HepG2 (cell line): ENCODE results near the gene AADACL2. TPM values are rescaled to one million over a fixed set of nuclear protein-coding genes. Genes with fewer than 3 reads are reported as not detected.

Experiments used
- ATAC-seq: fragments of 200-7000 bp; cut with Tn5 transposase; 3 replicates; pipeline ENCODE4 v1.9.1; 2020; ENCODE audit warnings: mild to moderate bottlenecking, moderate library complexity
- BruUV-seq: library from RNA; stranded (reverse); fragments of 400-500 nt; replicated peaks from 2 replicates; lab custom pipeline; 2021; lab: Mats Ljungman, UMichigan
- CTCF ChIA-PET: fragments of 300-600 bp; formaldehyde crosslinking; extraction: SDS; loops from one replicate; lab custom pipeline; 2021; ENCODE audit warnings: low total read pairs, inconsistent platforms, low intra/inter-chr PET ratio; lab: Yijun Ruan, JAX
- POLR2A ChIA-PET: fragments of 350-600 bp; sonication (Branson Sonifier 250); formaldehyde crosslinking; loops from one replicate; lab custom pipeline; 2020; ENCODE audit warnings: antibody characterized with exemption, inconsistent platforms; lab: Yijun Ruan, JAX
- DNase-seq: peaks from one replicate; pipeline ENCODE4 v3.0.0-alpha.2; 2015; ENCODE audit warnings: low spot score
- FAIRE-seq: peaks from 3 replicates; lab custom pipeline; 2011; peaks lifted over from hg19 to GRCh38; lab: Jason Lieb, UNC
- H2AFZ ChIP-seq: one replicate; pipeline ENCODE4 v1.6.1; 2011; ENCODE audit warnings: low read length, inconsistent platforms
- H3K27ac ChIP-seq: fragments of 300-600 bp; 3 replicates; pipeline ENCODE4 v1.8.0; 2011; ENCODE audit warnings: mixed run types, mild to moderate bottlenecking, mixed read lengths, low read length, inconsistent platforms; ENCODE audit not compliant: insufficient read depth; ENCODE audit errors: extremely low read length
- H3K27me3 ChIP-seq, 2 experiments: fragments of 200-600 bp in 1 of 2; 2 replicates in 1 of 2; 3 replicates in 1 of 2; pipeline versions ENCODE4 v1.6.0 to v1.8.0; 2011; ENCODE audit warnings: low read length in 2 of 2, mild to moderate bottlenecking in 2 of 2, moderate library complexity in 2 of 2, inconsistent platforms in 1 of 2; ENCODE audit not compliant: insufficient read depth in 2 of 2, control insufficient read depth in 1 of 2
- H3K36me3 ChIP-seq, 2 experiments: fragments of 200-600 bp in 1 of 2; replicated peaks in 1 of 2; 2 replicates in 1 of 2; 3 replicates in 1 of 2; pipeline versions ENCODE4 v1.5.1 to v1.8.0; 2011; ENCODE audit warnings: low read length in 2 of 2, inconsistent platforms in 1 of 2; ENCODE audit not compliant: insufficient read depth in 2 of 2, control insufficient read depth in 1 of 2
- H3K4me1 ChIP-seq: 2 replicates; pipeline ENCODE4 v1.5.1; 2012; ENCODE audit warnings: low read length, inconsistent platforms; ENCODE audit not compliant: insufficient read depth
- H3K4me2 ChIP-seq: 2 replicates; pipeline ENCODE4 v1.6.0; 2011; ENCODE audit warnings: low read depth, low read length, inconsistent platforms
- H3K4me3 ChIP-seq, 3 experiments: fragments of 200-600 bp in 1 of 3; sonication (generic), shearing (Covaris generic) in 1 of 3; replicated peaks in 1 of 3; 2 replicates each; pipeline ENCODE4 v1.5.1; 2011 to 2016; ENCODE audit warnings: low read length in 3 of 3, inconsistent platforms in 2 of 3, low read depth in 2 of 3, mild to moderate bottlenecking in 2 of 3, control low read depth in 1 of 3, mixed read lengths in 1 of 3; ENCODE audit not compliant: insufficient read depth in 1 of 3
- H3K79me2 ChIP-seq: one replicate; pipeline ENCODE4 v1.6.1; 2011; ENCODE audit warnings: low read length, inconsistent platforms; ENCODE audit not compliant: insufficient read depth
- H3K9ac ChIP-seq: 2 replicates; pipeline ENCODE4 v1.6.0; 2011; ENCODE audit warnings: mild to moderate bottlenecking, low read depth, low read length, inconsistent platforms; ENCODE audit not compliant: insufficient read depth
- H3K9me3 ChIP-seq: 2 replicates; pipeline ENCODE4 v1.5.1; 2012; ENCODE audit warnings: mild to moderate bottlenecking, low read length
- H4K20me1 ChIP-seq: 2 replicates; pipeline ENCODE4 v1.6.0; 2011; ENCODE audit warnings: inconsistent platforms, mild to moderate bottlenecking, low read length, moderate library complexity; ENCODE audit not compliant: insufficient read depth
- BCL6 ChIP-seq: IDR thresholded peaks from 2 replicates; pipeline ENCODE4 v1.6.1; 2016; ENCODE audit warnings: missing genetic modification reagents, missing compliant biosample characterization
- PTBP1 ChIP-seq: fragments of 200-400 bp; formaldehyde crosslinking; IDR thresholded peaks from 2 replicates; pipeline ENCODE4 v1.6.1; 2018; ENCODE audit warnings: low read length, low read depth; ENCODE audit not compliant: poor library complexity, severe bottlenecking
- RARA ChIP-seq: IDR thresholded peaks from 2 replicates; pipeline ENCODE4 v1.6.1; 2016; ENCODE audit warnings: missing genetic modification reagents, missing compliant biosample characterization
- SOX13 ChIP-seq, 3 experiments: fragments of 450-650 bp in 1 of 3; sonication (generic) in 1 of 3; formaldehyde crosslinking in 1 of 3; IDR thresholded peaks in 2 of 3; conservative IDR thresholded peaks in 1 of 3; 2 replicates each; pipeline versions ENCODE4 v1.5.0 to v1.6.1; 2016 to 2020; ENCODE audit warnings: antibody characterized with exemption in 1 of 3, mild to moderate bottlenecking in 1 of 3, missing compliant biosample characterization in 1 of 3, missing genetic modification reagents in 1 of 3, moderate library complexity in 1 of 3
- SOX5 ChIP-seq: IDR thresholded peaks from 2 replicates; pipeline ENCODE4 v1.6.1; 2016; ENCODE audit warnings: borderline replicate concordance
- ZNF761 ChIP-seq: sonication (generic); formaldehyde crosslinking; conservative IDR thresholded peaks from 2 replicates; pipeline ENCODE4 v1.4.0; 2020; ENCODE audit warnings: mild to moderate bottlenecking, missing genetic modification reagents
- ZNF775 ChIP-seq: sonication (generic); formaldehyde crosslinking; IDR thresholded peaks from 2 replicates; pipeline ENCODE4 v1.4.0; 2020; ENCODE audit warnings: missing genetic modification reagents, mild to moderate bottlenecking, moderate library complexity, borderline replicate concordance
- ZNF839 ChIP-seq: sonication (generic); formaldehyde crosslinking; IDR thresholded peaks from 2 replicates; pipeline ENCODE4 v1.4.0; 2020; ENCODE audit warnings: missing genetic modification reagents, mild to moderate bottlenecking, borderline replicate concordance
- ZNF891 ChIP-seq: sonication (generic); formaldehyde crosslinking; IDR thresholded peaks from 2 replicates; pipeline ENCODE4 v1.5.0; 2020; ENCODE audit warnings: mild to moderate bottlenecking, missing genetic modification reagents
- WGBS: methylation state at CpG from one replicate; pipeline ENCODE4 v1.1.6; 2017; ENCODE audit warnings: low lambda C conversion rate; 5-methylcytosine and 5-hydroxymethylcytosine counted together
- in situ Hi-C: cut with HindIII; loops from 2 replicates; pipeline ENCODE4 v1.10.0; 2017; ENCODE audit warnings: low pct_unique_long_range_greater_than_20kb; ENCODE audit not compliant: extremely low pct_ligation_motif_present
- intact Hi-C: fragments of 100-400 bp; cut with micrococcal nuclease; formaldehyde crosslinking; loops from one replicate; pipeline ENCODE4 v1.10.0; 2022; ENCODE audit not compliant: unreplicated experiment
- polyA plus RNA-seq, 8 experiments: library from polyadenylated mRNA; depleted of rRNA in 3 of 8; stranded (reverse) in 7 of 8; unstranded in 1 of 8; fragments of >200 nt; fragmentation: Illumina TruSeq in 4 of 8; extraction: Trizol in 4 of 8; gene quantifications; 2 replicates each; pipeline versions ENCODE4 v1.2.1 to v1.2.3, GENCODE V29; 2011 to 2016; ENCODE audit warnings: low read depth in 4 of 8, missing spikeins in 1 of 8, mixed read lengths in 1 of 8; ENCODE audit not compliant: insufficient read depth in 1 of 8
- total RNA-seq, 5 experiments: library from RNA; depleted of rRNA; stranded (reverse); fragments of >200 nt; fragmentation: Illumina TruSeq; extraction: Trizol; gene quantifications; 2 replicates each; pipeline ENCODE4 v1.2.3, GENCODE V29; 2016; ENCODE audit warnings: low read depth in 1 of 5
- TF ChIP-seq, protein P1 (sequence below): IDR thresholded peaks from 2 replicates; pipeline ENCODE4 v1.4.0; 2020; ENCODE audit warnings: mild to moderate bottlenecking, missing genetic modification reagents
- TF ChIP-seq, protein P2 (sequence below), 2 experiments: fragments of 450-650 bp in 1 of 2; sonication (generic) in 1 of 2; formaldehyde crosslinking; IDR thresholded peaks; 2 replicates each; pipeline versions ENCODE4 v1.5.0 to v1.8.0; 2020 to 2022; ENCODE audit warnings: mild to moderate bottlenecking in 1 of 2, missing genetic modification reagents in 1 of 2
- TF ChIP-seq, protein P3 (sequence below): sonication (generic); formaldehyde crosslinking; IDR thresholded peaks from 2 replicates; pipeline ENCODE4 v1.4.0; 2020; ENCODE audit warnings: missing genetic modification reagents

The AADACL2 gene
- total and polyA plus RNA-seq, 2 of the 13 experiments (the other 11 are each of a cell fraction or from before 2014, with no cell fraction given) = not detected

DNA sequence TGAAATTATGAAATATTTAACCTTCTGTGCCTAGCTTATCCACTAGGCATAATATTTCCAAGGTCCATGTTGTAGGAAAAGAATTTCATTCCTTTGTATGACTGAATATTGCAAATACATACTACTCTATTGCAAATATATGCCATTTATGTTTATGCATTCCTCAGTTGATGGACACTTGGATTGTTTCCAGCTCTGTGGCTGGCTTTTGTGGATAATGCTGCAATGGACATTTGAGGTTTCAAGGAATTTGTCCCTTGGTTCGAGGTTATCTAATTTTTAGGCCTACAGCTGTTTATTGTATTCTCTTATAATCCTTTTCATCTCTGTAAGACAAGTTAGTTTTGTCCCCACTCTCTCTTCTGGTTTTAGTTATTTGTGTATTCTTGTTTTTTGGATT, 7.7 kb upstream of the AADACL2 start:
- DNase-seq (peak; percentile 69), FAIRE-seq (no peak), ATAC-seq (no peak)
- WGBS = 0% methylated on average over 1 of the region's 1 CpG
- no peak for TF ChIP-seq ZNF775 (CRISPR knock-in tag)
- TF ChIP-seq, protein P1, sequence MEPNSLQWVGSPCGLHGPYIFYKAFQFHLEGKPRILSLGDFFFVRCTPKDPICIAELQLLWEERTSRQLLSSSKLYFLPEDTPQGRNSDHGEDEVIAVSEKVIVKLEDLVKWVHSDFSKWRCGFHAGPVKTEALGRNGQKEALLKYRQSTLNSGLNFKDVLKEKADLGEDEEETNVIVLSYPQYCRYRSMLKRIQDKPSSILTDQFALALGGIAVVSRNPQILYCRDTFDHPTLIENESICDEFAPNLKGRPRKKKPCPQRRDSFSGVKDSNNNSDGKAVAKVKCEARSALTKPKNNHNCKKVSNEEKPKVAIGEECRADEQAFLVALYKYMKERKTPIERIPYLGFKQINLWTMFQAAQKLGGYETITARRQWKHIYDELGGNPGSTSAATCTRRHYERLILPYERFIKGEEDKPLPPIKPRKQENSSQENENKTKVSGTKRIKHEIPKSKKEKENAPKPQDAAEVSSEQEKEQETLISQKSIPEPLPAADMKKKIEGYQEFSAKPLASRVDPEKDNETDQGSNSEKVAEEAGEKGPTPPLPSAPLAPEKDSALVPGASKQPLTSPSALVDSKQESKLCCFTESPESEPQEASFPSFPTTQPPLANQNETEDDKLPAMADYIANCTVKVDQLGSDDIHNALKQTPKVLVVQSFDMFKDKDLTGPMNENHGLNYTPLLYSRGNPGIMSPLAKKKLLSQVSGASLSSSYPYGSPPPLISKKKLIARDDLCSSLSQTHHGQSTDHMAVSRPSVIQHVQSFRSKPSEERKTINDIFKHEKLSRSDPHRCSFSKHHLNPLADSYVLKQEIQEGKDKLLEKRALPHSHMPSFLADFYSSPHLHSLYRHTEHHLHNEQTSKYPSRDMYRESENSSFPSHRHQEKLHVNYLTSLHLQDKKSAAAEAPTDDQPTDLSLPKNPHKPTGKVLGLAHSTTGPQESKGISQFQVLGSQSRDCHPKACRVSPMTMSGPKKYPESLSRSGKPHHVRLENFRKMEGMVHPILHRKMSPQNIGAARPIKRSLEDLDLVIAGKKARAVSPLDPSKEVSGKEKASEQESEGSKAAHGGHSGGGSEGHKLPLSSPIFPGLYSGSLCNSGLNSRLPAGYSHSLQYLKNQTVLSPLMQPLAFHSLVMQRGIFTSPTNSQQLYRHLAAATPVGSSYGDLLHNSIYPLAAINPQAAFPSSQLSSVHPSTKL (CRISPR knock-in tag) = peak; percentile 56
- TF ChIP-seq SOX5 (CRISPR knock-in tag) = peak; percentile 53; the same call in 1 of the 2 replicates
- TF ChIP-seq, protein P2, sequence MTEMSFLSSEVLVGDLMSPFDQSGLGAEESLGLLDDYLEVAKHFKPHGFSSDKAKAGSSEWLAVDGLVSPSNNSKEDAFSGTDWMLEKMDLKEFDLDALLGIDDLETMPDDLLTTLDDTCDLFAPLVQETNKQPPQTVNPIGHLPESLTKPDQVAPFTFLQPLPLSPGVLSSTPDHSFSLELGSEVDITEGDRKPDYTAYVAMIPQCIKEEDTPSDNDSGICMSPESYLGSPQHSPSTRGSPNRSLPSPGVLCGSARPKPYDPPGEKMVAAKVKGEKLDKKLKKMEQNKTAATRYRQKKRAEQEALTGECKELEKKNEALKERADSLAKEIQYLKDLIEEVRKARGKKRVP (CRISPR knock-in tag; IDR thresholded peaks at IDR 0.05) = 0 out of 4 replicates have a peak, but pooled peaks of 1 of the 2 experiments have one; percentile 15
- TF ChIP-seq PTBP1 = no peak
- TF ChIP-seq ZNF891 = no peak
- TF ChIP-seq ZNF839 (CRISPR knock-in tag) = no peak
- TF ChIP-seq ZNF761 (CRISPR knock-in tag) = no peak
- peak; percentile 89 for TF ChIP-seq BCL6 (CRISPR knock-in tag)
- TF ChIP-seq, protein P3, sequence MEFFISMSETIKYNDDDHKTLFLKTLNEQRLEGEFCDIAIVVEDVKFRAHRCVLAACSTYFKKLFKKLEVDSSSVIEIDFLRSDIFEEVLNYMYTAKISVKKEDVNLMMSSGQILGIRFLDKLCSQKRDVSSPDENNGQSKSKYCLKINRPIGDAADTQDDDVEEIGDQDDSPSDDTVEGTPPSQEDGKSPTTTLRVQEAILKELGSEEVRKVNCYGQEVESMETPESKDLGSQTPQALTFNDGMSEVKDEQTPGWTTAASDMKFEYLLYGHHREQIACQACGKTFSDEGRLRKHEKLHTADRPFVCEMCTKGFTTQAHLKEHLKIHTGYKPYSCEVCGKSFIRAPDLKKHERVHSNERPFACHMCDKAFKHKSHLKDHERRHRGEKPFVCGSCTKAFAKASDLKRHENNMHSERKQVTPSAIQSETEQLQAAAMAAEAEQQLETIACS = no peak
- TF ChIP-seq RARA (CRISPR knock-in tag) = peak; percentile 57
- TF ChIP-seq SOX13 (IDR thresholded peaks at IDR 0.05) = no peak
- TF ChIP-seq SOX13 (CRISPR knock-in tag; conservative IDR thresholded peaks at IDR 0.05 in 1 of 2, IDR thresholded peaks at IDR 0.05 in 1 of 2) = peak in 1 of 2 experiments; percentile 64; a peak in 1 of 4 replicates
- in situ Hi-C loops = no loop called here
- no peak overlapping the region for H3K9ac ChIP-seq
- no peaks in the 10 kb centered on the region for H4K20me1 ChIP-seq
- no TSS peak for BruUV-seq
- no peaks in the 10 kb centered on the region for H3K79me2 ChIP-seq
- no peak overlapping the region for H3K4me3 ChIP-seq
- no peak overlapping the region for H2AFZ ChIP-seq
- no peak overlapping the region for H3K4me2 ChIP-seq
- H3K36me3 ChIP-seq = no peaks in the 10 kb centered on the region
- no peaks in the 10 kb centered on the region for H3K9me3 ChIP-seq
- H3K27me3 ChIP-seq = peaks cover 0 to 1% of the 10 kb centered on the region in 2 experiments; a peak in 2 of 5 replicates
- ChIA-PET CTCF (no interaction called here), POLR2A (no interaction called here)
- peaks cover 11% of the 10 kb centered on the region for H3K4me1 ChIP-seq
- intact Hi-C loops = loop anchor here (5.0 kb wide), 2 partner anchors 46 to 111 kb away; no protein-coding TSS in a partner anchor
- H3K27ac ChIP-seq = no peak overlapping the region
